Spinal cord (tissue), 10 donors: Measurements from ENCODE around the gene METTL26. TPM values are rescaled to one million over a fixed set of nuclear protein-coding genes. Genes with fewer than 3 reads are reported as not detected.

ENCODE experiments used
- DNase-seq, 6 donors: peaks; one replicate each; pipeline versions ENCODE4 v3.0.0 to v3.0.0-alpha.2; 2013 to 2015; ENCODE audit warnings: low spot score in 6 of 6, low read depth in 4 of 6
- H3K27ac ChIP-seq: one replicate; pipeline ENCODE4 v1.5.1; 2013; ENCODE audit warnings: low read depth, low read length, control low read depth
- H3K27me3 ChIP-seq: one replicate; pipeline ENCODE4 v1.6.1; 2013; ENCODE audit warnings: low read length; ENCODE audit not compliant: control insufficient read depth, insufficient read depth
- H3K36me3 ChIP-seq: one replicate; pipeline ENCODE4 v1.6.1; 2013; ENCODE audit warnings: low read length; ENCODE audit not compliant: control insufficient read depth, insufficient read depth
- H3K4me1 ChIP-seq: one replicate; pipeline ENCODE4 v1.6.1; 2013; ENCODE audit warnings: low read length; ENCODE audit not compliant: control insufficient read depth, insufficient read depth
- H3K4me3 ChIP-seq: one replicate; pipeline ENCODE4 v1.5.1; 2013; ENCODE audit warnings: low read depth, low read length, control low read depth
- H3K9me3 ChIP-seq: one replicate; pipeline ENCODE4 v1.6.1; 2013; ENCODE audit warnings: low read length; ENCODE audit not compliant: control insufficient read depth, insufficient read depth
- WGBS: methylation state at CpG from one replicate; pipeline ENCODE4 v1.1.5; 2013; ENCODE audit warnings: missing lambda C conversion rate; ENCODE audit not compliant: insufficient coverage; 5-methylcytosine and 5-hydroxymethylcytosine counted together
- polyA plus RNA-seq, 2 donors: library from polyadenylated mRNA; unstranded; fragments of 120-200 nt; gene quantifications; one replicate each; pipeline ENCODE4 v1.2.1, GENCODE V29; 2013; ENCODE audit not compliant: insufficient read length in 2 of 2
- total RNA-seq, 2 donors: library from RNA; depleted of rRNA in 1 of 2; stranded (reverse); fragments of 120-200 nt in 1 of 2; fragments of >200 nt in 1 of 2; gene quantifications; one replicate each; pipeline versions ENCODE4 v1.2.3 to v1.2.4, GENCODE V29; 2013 to 2014
- donor health status: healthy.

METTL26 gene
- total and polyA plus RNA-seq, 4 donors = 26.8 to 124 (median 96.3) TPM

GRCh38 chr16:626787-627453, 9.2 kb downstream of the METTL26 start:
- DNase-seq = no peak
- Histone ChIP-seq H3K4me3 (no peak overlapping the region), H3K9me3 (no peaks in the 10 kb centered on the region), H3K36me3 (peaks cover 68% of the 10 kb centered on the region), H3K27ac (no peak overlapping the region), H3K4me1 (peaks cover 37% of the 10 kb centered on the region), H3K27me3 (no peaks in the 10 kb centered on the region)
- WGBS = 91% methylated on average over 29 of the region's 29 CpGs

- no peak for DNase-seq
- H3K9me3 ChIP-seq = no peaks in the 10 kb centered on the region
- H3K27ac ChIP-seq = no peak overlapping the region
- no peak overlapping the region for H3K4me3 ChIP-seq
- H3K27me3 ChIP-seq = no peaks in the 10 kb centered on the region
- H3K36me3 ChIP-seq = peaks cover 75% of the 10 kb centered on the region
- H3K4me1 ChIP-seq = peaks cover 43% of the 10 kb centered on the region
- 95% methylated on average over 35 of the region's 35 CpGs for WGBS
These were observed 9.9 kb downstream of the METTL26 start for GRCh38 chr16:625977-626765.

GRCh38 chr16:625117-625976, 10.8 kb downstream of the METTL26 start:
- Histone ChIP-seq H3K4me1 (peaks cover 37% of the 10 kb centered on the region), H3K27me3 (no peaks in the 10 kb centered on the region), H3K36me3 (peaks cover 71% of the 10 kb centered on the region), H3K9me3 (no peaks in the 10 kb centered on the region), H3K27ac (no peak overlapping the region), H3K4me3 (no peak overlapping the region)
- 92% methylated on average over 37 of the region's 37 CpGs for WGBS
- DNase-seq = no peak

DNA sequence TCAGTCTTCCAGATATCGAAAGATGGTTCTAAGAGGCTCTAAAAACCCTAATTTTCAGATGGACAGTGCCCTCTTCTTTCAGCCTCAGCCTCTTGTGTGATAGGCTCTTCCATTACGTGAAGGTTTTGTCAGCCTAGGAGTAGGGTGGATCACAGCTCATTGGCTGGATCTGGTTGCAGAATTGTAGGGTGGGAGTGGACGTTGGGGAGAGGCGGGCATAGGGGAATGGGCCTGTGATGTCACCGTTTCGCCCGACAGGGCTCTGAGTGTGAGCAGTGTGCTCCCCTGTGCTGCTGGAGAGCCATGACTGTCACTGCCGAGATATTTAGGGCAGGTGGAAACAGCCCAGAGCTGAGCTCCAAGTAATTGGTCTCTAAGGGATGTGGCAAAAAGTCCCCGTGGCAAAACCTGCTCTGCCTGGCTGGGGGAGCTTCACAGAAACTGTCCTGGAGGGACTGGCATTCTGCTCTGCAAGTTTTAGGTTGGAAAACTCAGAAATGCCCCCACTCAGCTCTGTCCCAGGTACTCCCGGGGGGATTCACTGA, 11.5 kb downstream of the METTL26 start:
- no peak overlapping the region for H3K27ac ChIP-seq
- no peak overlapping the region for H3K4me3 ChIP-seq
- 67% methylated on average over 10 of the region's 10 CpGs for WGBS
- peaks cover 30% of the 10 kb centered on the region for H3K4me1 ChIP-seq
- H3K27me3 ChIP-seq = no peaks in the 10 kb centered on the region
- H3K9me3 ChIP-seq = no peaks in the 10 kb centered on the region
- H3K36me3 ChIP-seq = peaks cover 66% of the 10 kb centered on the region
- peak in 1 of 6 donors; percentile 50 for DNase-seq

DNA sequence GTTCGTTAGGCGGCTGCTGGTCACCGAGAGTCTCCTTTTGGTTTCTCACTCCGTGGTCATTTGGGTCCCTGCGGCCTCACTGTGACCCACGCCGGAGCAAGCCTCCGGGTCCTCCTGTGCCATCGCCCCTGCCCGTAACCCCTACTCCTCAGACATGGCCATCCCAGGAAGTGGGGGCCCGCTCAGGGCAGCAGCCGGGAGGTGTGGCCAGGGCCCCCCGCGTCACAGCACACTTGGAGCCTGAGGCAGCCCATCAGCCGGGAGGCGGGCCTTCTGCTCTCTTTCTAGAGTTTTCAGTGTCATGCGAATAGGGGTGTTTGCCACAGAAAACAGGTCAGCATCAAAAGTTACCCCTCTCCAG, 13.2 kb downstream of the METTL26 start:
- DNase-seq = no peak
- Histone ChIP-seq H3K27ac (no peak overlapping the region), H3K27me3 (no peaks in the 10 kb centered on the region), H3K4me3 (no peak overlapping the region), H3K9me3 (no peaks in the 10 kb centered on the region), H3K4me1 (peaks cover 19% of the 10 kb centered on the region), H3K36me3 (peaks cover 60% of the 10 kb centered on the region)
- WGBS = 90% methylated on average over 12 of the region's 17 CpGs

DNA sequence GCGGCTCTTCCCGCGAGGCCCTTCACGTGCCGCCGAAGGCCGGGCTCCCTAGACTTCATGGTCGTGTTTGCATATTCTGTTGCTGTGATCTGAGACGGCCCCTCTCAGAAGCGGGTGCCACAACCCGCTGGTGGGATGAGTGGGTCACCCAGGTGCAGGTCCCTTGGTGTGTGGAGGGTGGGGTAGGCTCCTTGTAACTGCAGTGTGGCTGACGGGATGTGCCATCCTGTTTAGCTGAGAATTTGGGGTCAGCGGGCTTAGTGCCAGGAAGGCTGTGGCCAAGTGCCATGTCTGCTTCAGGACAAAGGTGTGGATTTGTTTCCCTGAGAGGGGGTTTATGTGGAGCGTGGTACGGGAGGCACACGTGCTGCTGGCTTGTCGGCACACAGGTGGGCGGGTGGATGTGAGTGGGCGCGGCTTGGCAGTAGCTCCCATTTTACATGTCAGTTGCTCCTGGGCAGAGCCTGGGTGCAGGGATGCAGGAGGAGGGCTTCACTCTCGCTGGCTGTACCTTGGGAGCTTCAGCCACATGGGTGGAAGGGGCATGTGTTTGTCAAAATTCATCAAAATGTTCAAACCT, 14.5 kb downstream of the METTL26 start:
- peaks cover 19% of the 10 kb centered on the region for H3K4me1 ChIP-seq
- no peaks in the 10 kb centered on the region for H3K27me3 ChIP-seq
- H3K4me3 ChIP-seq = no peak overlapping the region
- H3K9me3 ChIP-seq = no peaks in the 10 kb centered on the region
- no peak for DNase-seq
- 72% methylated on average over 21 of the region's 21 CpGs for WGBS
- no peak overlapping the region for H3K27ac ChIP-seq
- H3K36me3 ChIP-seq = peaks cover 60% of the 10 kb centered on the region

- Histone ChIP-seq H3K9me3 (no peaks in the 10 kb centered on the region), H3K4me1 (peaks cover 19% of the 10 kb centered on the region), H3K27ac (no peak overlapping the region), H3K4me3 (no peak overlapping the region), H3K27me3 (no peaks in the 10 kb centered on the region), H3K36me3 (peaks cover 54% of the 10 kb centered on the region)
- no peak for DNase-seq
- WGBS = 79% methylated on average over 26 of the region's 41 CpGs
These were observed 15.2 kb downstream of the METTL26 start for GRCh38 chr16:620700-621525.

DNA sequence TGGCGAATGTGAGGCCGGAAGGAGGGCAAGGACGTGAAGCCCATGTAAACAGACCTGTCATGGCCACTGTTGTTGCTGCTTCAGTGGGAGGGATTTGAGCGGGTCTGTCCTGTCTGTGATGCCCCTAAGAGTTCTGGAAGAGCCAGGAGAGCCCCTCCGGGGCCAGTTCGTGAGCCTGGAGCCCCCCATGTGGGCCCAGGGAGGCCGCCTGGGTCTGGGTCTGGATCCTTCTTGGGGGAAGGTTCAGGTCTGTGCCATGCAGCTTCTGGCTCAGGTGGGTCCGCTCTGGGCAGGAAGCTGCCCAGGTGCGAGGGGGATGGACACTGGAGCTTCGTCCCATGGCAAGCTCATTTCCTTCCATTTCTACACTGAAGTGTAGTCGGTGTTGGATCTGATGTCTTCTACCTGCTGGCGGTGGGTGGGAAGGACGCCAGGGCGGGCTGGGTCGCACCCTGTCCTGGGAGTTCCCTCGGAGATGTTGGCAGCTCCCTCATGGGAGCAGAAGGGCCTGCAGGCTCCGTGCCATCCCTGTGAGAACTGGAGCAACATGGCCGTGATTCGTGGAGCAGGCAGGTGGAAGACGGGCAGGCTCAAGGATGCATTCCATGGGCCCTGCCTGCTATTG, 16.5 kb downstream of the METTL26 start:
- H3K9me3 ChIP-seq = no peaks in the 10 kb centered on the region
- peaks cover 46% of the 10 kb centered on the region for H3K36me3 ChIP-seq
- no peak overlapping the region for H3K27ac ChIP-seq
- no peaks in the 10 kb centered on the region for H3K27me3 ChIP-seq
- 94% methylated on average over 20 of the region's 20 CpGs for WGBS
- peaks cover 16% of the 10 kb centered on the region for H3K4me1 ChIP-seq
- no peak overlapping the region for H3K4me3 ChIP-seq
- no peak for DNase-seq
